Measurements from ENCODE around the gene SETSIP.

- TF ChIP-seq POLR2A (IDR thresholded peaks at IDR 0.05; ENCODE audit: low read depth, low read length) (no peak), POLR2AphosphoS5 (IDR thresholded peaks at IDR 0.05; ENCODE audit: low read depth, low read length) (no peak), TAF1 (IDR thresholded peaks at IDR 0.05; ENCODE audit: low read depth, low read length) (no peak), PAX5 (IDR thresholded peaks at IDR 0.05; ENCODE audit: insufficient read depth, low read length, severe bottlenecking) (no peak), POU2F2 (IDR thresholded peaks at IDR 0.05; ENCODE audit: low read depth, low read length) (no peak), SPI1 (IDR thresholded peaks at IDR 0.05; ENCODE audit: low read depth, low read length) (no peak)
Measured at GRCh38 chr1:92040971-92041370, 34.2 kb downstream of the SETSIP start.
